GF-D8 (cell line): Measurements from ENCODE around the gene MTMR12.
A peak's percentile ranks its signal among the peaks of the same experiment; 100 is the strongest.
"Not testable (repeated sequence)": the region's sequence is repeated elsewhere in the genome, so short reads cannot be mapped to it uniquely, and the experiment has no call there.

Experiments used
- DNase-seq: peaks from one replicate; lab custom pipeline; 2025; lab: John Stamatoyannopoulos, UW

MTMR12 gene

DNA sequence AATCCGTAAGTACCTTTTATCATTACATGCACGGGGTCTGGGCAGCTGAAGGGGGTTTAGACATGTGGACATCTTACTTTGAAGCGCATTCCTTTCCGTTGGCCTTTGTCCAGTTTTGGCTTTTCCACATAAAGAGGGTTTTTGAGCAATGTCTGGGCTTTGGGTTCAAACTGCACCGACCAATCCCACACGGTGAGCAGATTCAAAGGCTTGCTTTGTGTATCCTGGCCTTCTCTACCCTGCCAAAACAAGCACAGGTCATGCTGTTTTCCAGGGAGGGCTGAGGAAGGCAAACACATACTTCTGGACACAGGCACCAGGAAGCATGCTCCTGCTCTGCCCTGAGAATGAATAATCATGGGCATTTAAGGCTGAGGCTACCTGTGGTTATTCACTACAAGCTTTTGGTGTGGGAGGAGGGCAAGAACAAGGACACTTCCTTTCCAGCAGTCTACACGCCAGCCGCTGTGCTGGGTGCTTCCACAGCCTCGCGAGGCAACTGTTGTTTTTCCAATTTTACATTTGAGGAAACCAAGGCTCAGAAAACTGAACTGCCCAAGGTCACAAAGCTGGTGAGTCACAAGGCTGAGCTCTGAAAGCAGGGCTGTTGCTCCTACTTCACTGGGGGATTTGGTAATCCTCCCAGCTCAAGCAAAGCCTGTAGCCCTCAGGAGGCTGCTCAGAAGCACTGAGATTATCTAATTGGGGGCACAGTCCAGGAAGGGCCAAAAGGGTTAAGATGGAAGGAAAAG, 78.9 kb downstream of the MTMR12 start:
- no peak for DNase-seq

DNA sequence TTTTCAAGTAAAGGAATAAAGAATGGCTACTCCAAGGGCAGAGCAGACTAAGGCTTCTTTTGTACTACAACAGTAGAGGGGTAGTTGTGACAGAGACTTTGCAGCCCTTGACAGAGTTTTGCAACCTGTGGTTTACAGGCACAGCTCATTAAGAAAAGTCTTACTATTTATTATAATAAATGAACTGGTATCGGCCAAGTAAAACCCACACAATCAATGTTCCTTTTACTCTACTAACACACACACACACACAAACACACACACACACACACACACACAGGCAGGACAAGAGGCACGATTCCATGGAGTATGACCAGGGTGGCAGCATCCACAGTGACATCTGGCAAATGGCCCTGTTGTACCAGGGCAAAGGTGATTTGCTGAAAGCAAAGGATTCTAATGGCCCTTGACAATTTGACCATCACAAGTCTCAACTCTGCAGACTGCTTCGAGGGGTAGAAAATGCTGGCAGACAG, 79.5 kb downstream of the MTMR12 start:
- peak; percentile 14 for DNase-seq

DNA sequence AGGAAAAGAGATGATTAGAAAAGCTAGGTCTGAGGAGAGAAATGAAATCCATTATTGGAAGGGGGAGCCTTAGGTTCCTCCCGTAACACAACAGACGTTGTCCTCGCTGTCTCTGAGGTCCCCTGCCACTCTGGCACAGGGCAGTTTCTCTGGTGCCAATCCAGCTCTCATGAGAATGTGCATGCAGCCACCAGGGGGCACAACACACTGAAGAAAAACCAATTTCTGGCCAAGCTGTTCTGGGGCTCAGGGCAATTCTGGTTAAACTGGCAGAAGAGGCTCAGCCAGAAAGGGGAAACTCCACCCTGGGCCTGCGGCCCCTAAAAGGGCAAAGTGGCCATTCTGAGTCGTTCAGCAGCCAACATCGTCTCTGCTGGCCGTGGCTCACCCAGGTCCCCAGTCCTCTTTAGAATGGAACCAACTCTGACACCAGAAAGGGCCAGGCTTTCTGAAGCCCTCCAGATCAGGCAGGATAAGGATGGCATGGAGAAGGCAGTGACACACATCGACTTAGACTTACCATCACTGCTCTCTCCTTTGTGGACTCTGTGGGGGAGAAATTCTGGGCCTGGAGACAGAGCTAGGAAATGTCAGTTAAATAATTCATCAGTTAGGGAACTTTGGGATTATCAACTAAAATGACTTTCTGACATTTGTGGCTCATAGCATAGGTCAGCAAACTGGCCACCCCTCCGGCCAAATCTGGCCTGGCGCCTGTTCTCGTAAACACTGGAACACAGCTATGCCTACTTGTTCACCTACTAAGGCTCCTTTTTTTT, 80.1 kb downstream of the MTMR12 start:
- DNase-seq, result peak; percentile 33

DNA sequence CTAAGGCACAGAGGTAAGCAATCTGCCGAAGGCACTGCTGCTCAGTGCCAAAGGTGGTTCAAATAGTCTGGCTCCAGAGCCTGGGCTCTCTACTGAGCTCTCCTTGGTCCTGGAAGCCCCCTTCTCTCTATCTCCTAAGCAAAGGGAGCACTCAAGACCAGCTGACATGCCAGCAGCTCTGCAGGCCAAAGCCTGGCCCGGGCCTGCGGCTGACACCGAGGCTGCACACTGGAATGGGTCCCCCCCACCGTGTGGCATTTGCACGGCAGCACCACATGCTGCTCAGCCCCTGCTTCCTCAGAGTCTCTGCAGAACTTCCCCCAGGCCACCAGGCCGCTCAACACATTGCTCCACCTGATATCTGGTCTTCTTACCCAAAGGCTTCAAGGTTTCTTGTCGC, 80.8 kb downstream of the MTMR12 start:
- peak; percentile 20 for DNase-seq

DNA sequence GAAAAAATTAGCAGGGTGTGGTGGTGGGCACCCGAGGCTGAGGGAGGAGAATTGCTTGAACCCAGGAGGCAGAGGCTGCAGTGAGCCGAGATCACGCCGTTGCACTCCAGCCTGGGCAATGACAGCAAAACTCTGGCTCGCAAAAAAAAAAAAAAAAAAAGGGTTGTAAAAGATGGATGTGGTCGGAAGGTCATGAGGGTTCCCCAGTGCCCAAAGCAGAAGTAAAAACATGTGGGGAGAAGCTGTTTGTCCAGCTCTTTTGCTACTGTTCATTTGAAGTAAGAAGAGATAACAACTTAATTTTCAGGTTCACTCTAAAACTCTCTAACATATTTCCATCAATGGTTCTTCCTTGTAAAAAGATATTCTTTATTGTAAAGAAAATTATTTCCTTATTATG, 81.5 kb downstream of the MTMR12 start:
- peak; percentile 76 for DNase-seq

DNA sequence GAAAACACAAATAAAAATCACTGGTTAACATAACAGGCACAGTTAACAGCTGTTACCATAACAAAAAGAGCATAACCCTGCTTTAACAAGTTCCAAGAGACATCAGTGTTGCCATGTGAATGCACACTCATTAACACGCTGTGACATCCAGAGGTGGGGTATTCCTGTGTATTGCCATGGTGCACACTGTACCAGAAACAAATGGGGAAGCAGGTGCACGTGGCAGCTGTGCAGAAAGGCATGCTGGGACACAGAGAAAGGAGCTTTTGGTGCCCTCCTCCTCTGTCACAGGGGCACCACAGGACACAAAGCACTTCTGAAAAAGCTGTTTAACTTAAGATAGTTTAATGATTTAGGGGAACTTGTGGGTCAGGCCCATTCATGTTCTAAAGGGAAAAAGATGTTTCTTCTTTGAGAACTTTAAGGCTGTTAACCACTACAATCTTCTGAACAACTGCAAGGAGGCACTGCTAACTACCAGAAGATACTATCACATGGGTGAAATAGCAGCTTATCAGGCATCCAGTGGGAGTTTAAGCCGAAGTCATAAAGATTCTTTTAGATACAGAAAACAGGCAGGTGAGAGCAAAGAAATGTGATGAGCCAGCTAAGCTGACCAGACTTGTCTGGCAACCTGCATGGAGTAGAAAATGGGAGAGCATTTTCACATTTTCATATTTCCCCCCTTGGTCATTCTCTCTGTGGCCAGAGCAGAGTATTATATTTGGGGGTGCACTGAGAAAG, 82.2 kb downstream of the MTMR12 start:
- peak; percentile 34 for DNase-seq

DNA sequence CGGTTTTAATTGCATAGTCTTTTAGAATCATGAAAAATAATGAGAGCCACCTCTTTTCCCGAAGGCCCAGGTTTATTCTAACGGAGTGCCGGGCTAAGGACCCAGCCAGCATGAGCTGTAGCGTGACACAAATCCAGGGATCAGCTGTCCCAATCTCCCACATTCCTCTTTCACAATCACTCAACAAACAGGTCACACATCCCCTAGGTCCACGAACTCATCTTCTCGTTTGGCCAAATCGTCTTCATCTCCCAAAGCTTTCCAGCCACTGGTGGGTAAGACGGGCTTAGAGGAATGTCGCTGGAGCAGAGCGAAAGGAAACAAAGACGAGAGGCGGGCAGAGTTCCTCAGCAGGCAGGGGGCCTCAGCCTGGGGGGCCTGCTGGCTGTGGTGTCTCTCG, 83.2 kb downstream of the MTMR12 start:
- no peak for DNase-seq

DNA sequence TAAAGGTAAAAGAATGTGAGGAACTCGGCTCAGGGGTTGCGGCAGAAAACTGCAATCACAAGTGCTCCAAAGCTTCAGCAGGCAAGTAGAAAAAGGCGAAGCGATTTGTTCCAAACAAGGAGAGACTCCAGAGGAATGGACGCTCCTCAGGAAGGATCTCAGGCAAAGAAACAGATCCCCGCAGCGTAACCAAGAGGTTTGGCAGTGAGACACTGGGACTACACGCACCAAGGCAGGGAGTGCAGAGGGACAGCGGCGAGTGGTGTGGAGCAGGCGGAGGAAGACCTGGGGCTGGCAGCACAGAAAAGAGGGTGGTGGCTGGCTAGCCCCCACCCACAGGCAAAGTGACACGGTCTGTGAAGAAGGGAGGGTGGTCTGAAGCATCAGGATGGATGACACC, 83.9 kb downstream of the MTMR12 start:
- no peak for DNase-seq

DNA sequence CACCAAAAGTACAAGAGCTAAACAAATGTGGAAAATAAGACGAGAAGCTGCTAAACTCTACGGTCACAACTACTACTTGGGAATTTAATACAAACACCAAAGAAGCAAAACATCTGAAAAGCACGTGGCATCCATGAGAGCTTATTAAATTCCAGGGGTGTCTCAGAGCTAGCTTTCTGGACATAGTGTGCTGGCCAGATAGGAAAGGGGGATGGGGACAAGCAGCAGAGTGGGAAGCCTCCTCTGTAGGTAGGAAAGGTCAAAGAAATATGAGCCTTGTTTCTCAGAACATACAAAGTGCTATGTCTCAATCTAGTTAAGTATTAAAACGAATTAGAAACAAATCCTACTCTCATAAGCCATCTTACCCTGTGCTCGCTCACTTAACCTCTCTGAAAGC, 87.3 kb downstream of the MTMR12 start:
- no peak for DNase-seq

DNA sequence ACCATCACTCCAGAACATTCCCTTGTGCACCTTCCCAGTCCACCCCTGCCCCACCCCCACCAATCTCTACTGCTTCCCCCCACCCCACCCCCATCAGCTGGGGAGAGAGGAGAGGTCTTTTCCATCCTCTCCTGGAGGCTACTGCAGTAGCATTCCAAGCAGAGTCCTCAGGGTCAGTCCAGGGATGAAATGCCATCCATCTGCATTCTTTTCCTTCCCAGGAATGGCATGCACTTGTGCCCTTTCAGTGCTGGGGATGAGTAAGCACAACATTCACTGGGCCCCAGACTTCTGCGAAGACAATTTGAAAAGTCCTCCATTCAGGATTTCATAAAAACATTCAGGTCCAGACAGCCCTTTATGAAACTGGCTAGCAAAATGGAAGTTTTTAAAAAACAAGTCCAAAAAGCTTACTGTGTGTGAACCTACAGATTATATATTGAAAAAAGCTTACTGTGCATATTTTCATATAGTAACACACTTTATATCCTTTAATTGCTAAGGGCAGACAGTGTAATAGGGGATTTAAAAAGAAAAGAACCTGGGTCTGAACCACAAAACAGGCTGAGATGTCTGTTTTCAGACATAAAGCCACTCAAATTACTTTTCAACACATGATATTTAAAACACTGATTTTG, 88.6 kb downstream of the MTMR12 start:
- DNase-seq, result no peak

DNA sequence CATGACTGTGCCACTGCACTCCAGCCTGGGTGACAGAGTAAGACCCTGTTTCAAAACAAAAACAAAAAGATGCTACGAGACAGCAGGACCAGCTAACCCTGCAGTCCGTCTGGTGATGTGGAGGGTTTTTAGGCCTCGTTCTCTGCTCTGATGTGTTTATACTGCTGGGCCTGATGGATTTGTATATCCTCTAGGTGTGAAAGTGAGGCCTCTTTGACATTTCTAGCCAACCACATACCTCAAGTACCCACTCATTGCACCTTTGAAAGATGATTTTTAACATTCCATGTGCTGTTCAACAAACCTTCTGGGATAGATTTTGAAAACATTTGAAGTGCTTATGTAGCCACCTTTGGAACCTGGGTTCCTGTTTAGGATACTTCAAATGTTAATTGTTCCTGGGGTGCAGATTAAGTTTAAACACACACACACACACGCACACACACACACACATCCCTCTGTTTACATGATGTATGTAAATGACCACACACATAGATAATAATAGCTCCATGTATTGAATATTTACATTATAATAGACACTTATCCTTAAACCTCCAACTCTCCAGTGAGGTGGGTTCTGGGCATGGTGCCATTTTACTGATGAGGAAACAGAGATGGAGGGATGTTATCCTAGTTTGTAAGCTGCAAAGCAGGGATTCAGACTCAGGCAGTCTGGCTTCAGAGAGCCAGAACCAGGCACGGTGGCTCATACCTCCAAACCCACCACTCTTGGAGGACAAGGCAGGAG, 89.8 kb downstream of the MTMR12 start:
- DNase-seq, result no peak

DNA sequence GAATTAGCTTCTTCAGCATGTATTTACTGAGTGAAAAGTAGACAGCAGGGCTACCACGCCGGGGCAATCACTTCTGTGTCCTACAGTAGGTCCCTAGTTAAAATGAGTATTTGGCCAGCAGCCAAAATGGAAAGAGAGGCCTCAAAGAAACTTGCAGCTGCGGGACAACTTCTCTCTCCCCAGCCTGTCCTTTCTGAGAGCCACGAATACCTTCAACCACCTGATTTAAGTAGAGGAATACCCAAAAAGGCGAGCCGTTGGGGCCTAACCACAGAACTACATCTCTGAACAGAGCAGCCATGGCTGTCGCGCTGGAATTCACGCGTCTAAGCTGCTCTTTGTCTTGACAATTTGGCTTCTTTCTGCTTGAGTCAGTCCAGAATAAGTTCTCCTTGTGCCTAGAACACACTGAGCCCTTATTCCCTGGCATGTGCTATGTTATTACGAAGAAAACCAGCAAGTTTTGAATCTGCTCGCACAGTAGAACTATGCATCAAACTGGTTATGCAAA, 94.8 kb downstream of the MTMR12 start:
- no peak for DNase-seq

DNA sequence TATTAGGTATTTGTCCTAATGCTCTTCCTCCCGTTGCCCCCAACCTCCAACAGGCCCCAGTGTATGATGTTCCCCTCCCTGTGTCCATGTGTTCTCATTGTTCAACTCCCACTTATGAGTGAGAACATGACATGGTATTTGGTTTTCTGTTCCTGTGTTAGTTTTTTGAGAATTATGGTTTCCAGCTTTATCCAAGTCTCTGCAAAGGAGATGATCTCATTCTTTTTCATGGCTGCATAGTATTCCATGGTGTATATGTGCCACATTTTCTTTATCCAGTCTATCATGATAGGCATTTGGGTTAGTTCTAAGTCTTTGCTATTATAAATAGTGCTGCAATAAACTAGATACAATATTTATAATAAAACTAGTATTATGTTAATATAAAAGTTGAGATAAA, 98.4 kb downstream of the MTMR12 start:
- DNase-seq, result not testable (repeated sequence)

DNA sequence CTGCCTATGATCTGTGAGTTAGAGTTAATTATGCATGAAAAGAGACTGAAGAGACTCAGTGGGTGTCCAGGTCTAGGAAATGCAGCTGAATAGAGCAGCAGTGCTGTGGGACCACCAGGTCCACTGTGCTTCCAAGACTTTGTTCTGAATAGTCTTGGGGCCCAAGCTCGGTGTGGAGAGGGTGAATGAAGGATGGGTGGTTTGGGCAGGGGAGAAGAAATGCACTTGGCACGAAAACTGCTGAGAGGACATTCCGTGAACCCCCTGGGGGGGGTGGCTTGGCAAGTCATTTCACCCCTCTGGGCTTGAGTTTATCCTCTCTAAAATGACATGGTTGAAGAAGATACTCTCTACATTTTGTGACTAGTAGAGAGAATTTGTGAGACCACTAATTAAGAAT, 102.6 kb downstream of the MTMR12 start:
- no peak for DNase-seq

DNA sequence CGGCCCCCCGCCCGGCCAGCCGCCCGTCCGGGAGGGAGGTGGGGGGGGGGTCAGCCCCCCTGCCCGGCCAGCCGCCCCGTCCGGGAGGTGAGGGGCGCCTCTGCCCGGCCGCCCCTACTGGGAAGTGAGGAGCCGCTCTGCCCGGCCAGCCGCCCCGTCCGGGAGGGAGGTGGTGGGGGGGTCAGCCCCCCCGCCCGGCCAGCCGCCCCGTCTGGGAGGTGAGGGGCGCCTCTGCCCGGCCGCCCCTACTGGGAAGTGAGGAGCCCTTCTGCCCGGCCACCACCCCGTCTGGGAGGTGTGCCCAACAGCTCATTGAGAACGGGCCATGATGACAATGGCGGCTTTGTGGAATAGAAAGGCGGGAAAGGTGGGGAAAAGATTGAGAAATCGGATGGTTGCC, 103.9 kb downstream of the MTMR12 start:
- not testable (repeated sequence) for DNase-seq

DNA sequence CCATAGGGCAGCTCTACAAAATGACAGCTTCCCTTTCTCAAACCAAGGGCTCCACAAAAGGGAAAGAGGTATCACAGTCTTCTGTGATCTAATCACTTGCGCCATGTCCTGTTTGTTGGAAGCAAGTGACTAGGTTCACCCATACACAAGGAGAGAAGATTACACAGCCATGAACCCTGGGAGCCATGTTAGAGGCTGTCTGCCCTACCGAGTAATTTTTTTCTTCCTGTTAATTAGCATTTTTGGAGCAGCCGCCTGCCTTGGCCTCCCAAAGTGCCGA, 105.4 kb downstream of the MTMR12 start:
- DNase-seq, result no peak

DNA sequence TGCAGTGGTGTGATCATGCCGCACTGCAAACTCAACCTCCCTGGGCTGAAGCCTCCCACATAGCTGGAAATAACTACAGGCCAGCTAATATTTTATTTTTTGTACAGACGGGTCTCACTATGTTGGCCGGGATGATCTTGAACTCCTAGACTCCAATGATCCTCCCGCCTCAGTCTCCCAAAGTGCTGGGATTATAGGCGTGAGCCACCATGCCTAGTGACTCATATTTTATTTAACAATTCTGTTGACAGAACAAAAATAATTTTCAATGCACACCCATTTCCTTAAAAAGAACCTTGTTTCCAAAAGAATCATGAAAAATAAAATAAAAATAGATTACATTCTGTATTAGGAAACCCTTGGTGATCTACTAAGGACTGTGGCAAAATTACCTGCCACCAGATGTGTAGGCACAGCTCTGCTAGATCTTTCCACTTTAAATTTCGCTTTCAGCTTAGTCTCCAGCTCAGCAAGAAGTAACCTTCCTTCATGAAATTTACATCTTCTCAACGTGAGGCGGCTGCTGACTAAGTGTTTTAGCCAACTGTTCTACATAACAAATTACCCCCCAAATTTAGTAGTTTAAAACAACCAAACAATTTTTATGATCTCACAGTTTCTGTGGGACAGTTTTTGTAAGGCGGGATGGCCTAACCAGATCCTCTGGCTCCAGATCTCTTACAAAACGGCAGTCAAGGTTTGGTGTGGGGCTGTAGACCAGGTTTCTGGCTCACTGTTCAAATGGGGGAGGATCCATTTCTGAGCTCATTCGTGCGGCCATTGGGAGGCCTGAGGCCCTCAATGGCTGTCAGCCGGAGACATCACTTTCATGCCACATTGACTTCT, 106.0 kb downstream of the MTMR12 start:
- DNase-seq, result no peak

DNA sequence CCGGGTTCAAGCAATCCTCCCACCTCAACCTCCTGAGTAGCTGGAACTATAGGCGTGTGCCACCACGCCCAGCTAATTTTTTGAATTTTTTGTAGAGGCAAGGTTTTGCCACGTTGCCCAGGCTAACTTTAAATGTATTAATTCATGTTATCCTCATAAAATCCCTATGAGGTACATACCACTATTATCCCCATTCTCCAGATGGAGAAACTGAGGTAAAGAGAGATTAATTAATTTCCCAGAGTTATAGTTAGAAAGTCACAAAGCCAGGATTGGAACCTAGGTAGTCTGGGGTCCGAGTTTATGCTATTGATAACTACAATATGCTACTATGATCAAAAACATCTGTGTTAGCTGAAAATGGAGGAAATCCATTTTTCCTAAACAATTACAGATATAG, 106.7 kb downstream of the MTMR12 start:
- no peak for DNase-seq

DNA sequence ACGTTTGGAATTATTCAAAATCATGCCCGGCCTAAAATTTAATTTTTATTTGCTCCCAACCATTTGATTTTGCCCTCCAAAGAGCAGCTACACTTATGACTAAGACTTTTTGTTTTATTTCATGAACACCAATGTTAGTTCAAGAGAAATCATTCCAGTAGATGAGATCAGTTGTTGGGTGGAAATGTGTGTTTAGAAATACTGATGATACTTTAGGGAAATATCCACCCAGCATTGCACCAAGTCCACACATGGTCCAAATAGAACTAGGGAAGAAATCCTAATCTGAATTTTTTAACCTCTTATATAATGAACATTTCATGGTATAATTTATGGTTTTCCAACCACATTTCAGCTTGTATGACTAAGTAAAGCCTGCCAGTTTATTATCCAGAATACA, 110.3 kb downstream of the MTMR12 start:
- DNase-seq, result no peak

DNA sequence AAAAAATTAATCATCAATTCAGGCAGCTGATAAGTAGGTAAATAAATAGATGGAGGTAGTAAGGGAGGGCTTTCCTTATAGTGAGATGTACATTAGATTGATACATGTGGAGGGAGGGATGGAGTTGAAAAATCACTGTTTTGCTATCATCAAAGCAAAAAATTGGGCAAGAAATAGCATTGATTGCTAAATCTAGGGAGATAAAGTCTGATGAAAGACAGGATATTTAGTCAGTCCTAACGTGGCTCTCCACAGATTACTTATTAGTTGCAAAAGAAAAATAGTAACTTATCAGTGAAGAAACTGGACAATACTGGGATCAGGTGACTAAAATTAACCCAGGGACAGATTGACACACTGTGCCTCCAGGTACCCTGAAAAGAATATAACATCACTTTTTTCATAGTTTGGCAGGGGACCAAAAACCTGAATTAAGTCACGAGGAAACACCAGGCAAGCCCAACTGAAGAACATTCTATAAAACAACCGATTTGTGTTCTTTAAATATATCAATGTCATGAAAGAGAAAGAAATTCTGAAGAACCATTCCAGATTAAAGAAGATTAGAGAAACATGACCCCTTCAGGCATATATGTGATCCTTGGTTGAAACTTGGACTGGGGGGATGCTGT, 111.5 kb downstream of the MTMR12 start:
- no peak for DNase-seq
